Activated T-cell treated with anti-CD3 and anti-CD28 coated beads, Interleukin-2, amount 50 U/mL, for 72 hours (primary cell): ENCODE data around the gene BTBD19. TPM values are rescaled to one million over a fixed set of nuclear protein-coding genes. Genes with fewer than 3 reads are reported as not detected.
A peak's percentile ranks its signal among the peaks of the same experiment; 100 is the strongest.
"Not testable (repeated sequence)": the region's sequence is repeated elsewhere in the genome, so short reads cannot be mapped to it uniquely, and the experiment has no call there.

ENCODE experiments used
- ATAC-seq, 2 donors: fragments of 150-1000 bp; cut with Tn5 transposase; replicated peaks in 1 of 2; 2 replicates each; pipeline ENCODE4 v1.10.0; 2021; ENCODE audit warnings: moderate library complexity in 2 of 2, mild to moderate bottlenecking in 1 of 2
- DNase-seq, 2 donors: peaks; one replicate each; pipeline ENCODE4 v3.0.0; 2021 to 2022; ENCODE audit warnings: mixed read lengths in 1 of 2
- H3K27ac Mint-ChIP-seq: one replicate; pipeline ENCODE4 v1.8.0; 2022; ENCODE audit warnings: mild to moderate bottlenecking, moderate library complexity, mixed read lengths
- H3K27me3 Mint-ChIP-seq: one replicate; pipeline ENCODE4 v1.8.0; 2022; ENCODE audit warnings: low read depth, mixed read lengths
- H3K36me3 Mint-ChIP-seq, 2 donors: one replicate each; pipeline ENCODE4 v1.8.0; 2022; ENCODE audit warnings: mixed read lengths in 2 of 2, mild to moderate bottlenecking in 1 of 2; ENCODE audit not compliant: insufficient read depth in 2 of 2
- H3K4me1 Mint-ChIP-seq: one replicate; pipeline ENCODE4 v1.8.0; 2022; ENCODE audit warnings: low read depth, mixed read lengths
- H3K4me3 Mint-ChIP-seq, 2 donors: one replicate each; pipeline ENCODE4 v1.8.0; 2022; ENCODE audit warnings: mild to moderate bottlenecking in 2 of 2, mixed read lengths in 2 of 2, moderate library complexity in 2 of 2
- H3K9me3 Mint-ChIP-seq, 2 donors: one replicate each; pipeline ENCODE4 v1.8.0; 2022; ENCODE audit warnings: mixed read lengths in 2 of 2
- total RNA-seq, 2 donors: library from RNA; stranded (reverse); gene quantifications; one replicate each; pipeline ENCODE4 v1.2.3, GENCODE V29; 2022

Gene BTBD19, protein sequence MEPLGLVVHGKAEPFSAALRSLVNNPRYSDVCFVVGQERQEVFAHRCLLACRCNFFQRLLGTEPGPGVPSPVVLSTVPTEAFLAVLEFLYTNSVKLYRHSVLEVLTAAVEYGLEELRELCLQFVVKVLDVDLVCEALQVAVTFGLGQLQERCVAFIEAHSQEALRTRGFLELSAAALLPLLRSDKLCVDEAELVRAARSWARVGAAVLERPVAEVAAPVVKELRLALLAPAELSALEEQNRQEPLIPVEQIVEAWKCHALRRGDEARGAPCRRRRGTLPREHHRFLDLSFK
- total RNA-seq: 10 to 100 TPM in 1 of 2 donors, 1 to 10 TPM in 1; 9.4 to 16.8 TPM

DNA sequence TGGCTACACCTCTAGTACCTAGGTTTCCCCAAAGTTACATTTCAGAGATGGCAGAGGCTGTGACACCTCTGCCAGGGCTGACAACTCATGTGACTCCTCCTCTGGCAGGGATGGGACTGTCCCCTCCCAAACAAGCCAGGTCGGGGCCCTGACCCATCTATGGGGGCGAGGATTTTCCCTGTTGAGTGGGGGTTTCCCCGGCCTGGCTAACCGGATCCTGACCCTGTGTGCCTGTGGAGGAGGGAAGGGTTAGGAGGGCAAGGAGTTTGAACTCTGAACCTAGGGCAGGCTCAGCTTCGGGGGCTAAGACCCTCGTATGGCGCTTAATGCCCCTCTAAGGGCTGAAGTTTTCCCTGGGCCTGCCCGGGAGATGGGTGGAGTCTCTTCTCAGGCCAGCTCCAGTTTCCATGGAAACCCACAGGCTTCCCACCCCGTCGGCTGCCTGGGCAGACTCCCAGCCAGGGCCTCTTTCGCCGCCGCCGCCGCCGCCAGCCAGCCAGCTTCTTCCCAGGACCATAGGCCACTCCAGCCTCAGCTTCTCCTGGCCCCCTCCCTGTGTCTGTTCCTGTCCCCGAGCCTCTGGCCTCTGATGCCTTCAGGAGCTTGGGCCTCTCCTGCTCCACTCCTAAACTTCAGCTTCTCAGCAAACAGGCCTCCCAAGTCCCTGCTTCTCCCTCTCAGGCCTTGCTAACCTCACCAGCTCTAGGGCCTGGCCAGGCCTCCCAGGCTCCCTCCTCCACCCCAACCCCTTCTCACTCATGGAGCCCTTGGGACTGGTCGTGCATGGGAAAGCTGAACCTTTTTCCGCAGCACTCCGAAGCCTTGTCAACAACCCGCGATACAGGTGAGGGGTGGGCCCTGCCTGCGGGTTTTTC, at the start of gene BTBD19:
TSS of gene BTBD19 (plus strand) at position 461 of the 875 bp plus-strand sequence. CDS start at position 759, 298 bp downstream.
- H3K27me3 Mint-ChIP-seq: no peaks in the 10 kb centered on the region
- peaks cover 7 to 22% of the 10 kb centered on the region in 2 donors for H3K36me3 Mint-ChIP-seq
- no peaks in the 10 kb centered on the region for H3K9me3 Mint-ChIP-seq
- peak; percentile 40 to 45 for ATAC-seq
- peaks cover 88% of the 10 kb centered on the region for H3K4me1 Mint-ChIP-seq
- DNase-seq: peak; percentile 78 to 82
- H3K27ac Mint-ChIP-seq: peak within 1 kb of the TSS; percentile 95
- peak within 1 kb of the TSS; percentile 84 to 99 for H3K4me3 Mint-ChIP-seq

DNA sequence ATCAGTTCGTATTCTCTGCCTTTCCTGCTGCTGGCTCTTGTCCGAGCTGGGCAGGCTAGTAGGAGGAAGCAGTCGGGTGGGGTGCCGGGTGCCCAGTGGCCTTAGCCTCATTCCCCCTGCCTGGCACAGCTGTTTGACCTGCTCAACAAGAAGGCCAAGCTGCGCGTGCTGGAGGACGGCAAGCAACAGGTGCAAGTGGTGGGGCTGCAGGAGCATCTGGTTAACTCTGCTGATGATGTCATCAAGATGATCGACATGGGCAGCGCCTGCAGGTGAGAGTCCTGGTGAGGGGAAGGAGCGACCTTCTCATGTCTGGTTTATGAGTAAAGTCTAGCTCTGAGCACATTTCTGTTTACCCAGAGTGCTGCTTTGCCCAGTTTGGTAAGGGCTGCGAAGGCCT, 49.2 kb upstream of the BTBD19 start:
- ATAC-seq: no peak
- peaks cover 32 to 57% of the 10 kb centered on the region in 2 donors for H3K36me3 Mint-ChIP-seq
- no peaks in the 10 kb centered on the region for H3K27me3 Mint-ChIP-seq
- no peak overlapping the region for H3K4me3 Mint-ChIP-seq
- no peak overlapping the region for H3K27ac Mint-ChIP-seq
- no peak for DNase-seq
- no peaks in the 10 kb centered on the region for H3K4me1 Mint-ChIP-seq
- no peaks in the 10 kb centered on the region for H3K9me3 Mint-ChIP-seq

DNA sequence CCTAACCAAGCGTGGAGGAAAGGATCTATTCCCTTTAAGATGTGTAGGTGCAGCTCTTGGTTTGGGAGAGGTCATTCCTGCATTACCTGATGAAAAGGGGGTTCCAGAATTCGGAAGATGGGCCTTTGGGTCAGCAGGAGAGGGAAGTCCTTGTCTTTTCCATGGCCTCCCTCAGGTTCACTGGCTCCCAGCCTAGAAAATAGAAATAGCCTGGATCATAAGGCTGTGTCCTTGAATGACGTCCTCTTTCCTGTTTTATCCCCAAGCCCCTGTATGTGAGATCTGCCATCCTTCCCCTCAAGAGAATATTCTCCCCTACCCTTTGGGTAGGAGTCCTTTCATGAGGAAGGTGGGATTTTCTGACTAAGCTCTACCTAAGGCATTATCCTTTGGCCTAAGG, 47.4 kb upstream of the BTBD19 start:
- Mint-ChIP-seq H3K27me3 (no peaks in the 10 kb centered on the region), H3K9me3 (no peaks in the 10 kb centered on the region), H3K4me1 (no peaks in the 10 kb centered on the region), H3K4me3 (no peak overlapping the region), H3K27ac (no peak overlapping the region), H3K36me3 (peaks cover 29 to 59% of the 10 kb centered on the region in 2 donors)
- no peak for ATAC-seq
- no peak for DNase-seq

DNA sequence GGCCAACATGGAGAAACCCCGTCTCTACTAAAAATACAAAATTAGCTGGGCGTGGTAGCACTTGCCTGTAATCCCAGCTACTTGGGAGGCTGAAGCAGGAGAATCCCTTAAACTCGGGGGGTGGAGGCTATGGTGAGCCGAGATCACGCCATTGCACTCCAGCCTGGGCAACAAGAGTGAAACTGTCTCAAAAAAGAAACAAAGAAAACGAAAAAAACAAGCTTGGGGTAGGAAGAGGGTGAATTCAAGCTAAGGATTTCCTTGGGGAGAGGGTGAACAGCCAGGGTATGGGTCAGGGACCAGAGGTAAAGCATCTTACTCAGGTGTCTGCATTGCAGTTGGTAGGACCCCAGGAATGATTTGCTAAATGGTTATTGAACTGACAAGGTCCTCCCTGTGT, 41.9 kb upstream of the BTBD19 start:
- not testable (repeated sequence) for H3K4me1 Mint-ChIP-seq, H3K9me3 Mint-ChIP-seq, H3K27ac Mint-ChIP-seq, DNase-seq, H3K27me3 Mint-ChIP-seq, H3K4me3 Mint-ChIP-seq, ATAC-seq
- peaks cover 12 to 31% of the 10 kb centered on the region in 2 donors for H3K36me3 Mint-ChIP-seq

DNA sequence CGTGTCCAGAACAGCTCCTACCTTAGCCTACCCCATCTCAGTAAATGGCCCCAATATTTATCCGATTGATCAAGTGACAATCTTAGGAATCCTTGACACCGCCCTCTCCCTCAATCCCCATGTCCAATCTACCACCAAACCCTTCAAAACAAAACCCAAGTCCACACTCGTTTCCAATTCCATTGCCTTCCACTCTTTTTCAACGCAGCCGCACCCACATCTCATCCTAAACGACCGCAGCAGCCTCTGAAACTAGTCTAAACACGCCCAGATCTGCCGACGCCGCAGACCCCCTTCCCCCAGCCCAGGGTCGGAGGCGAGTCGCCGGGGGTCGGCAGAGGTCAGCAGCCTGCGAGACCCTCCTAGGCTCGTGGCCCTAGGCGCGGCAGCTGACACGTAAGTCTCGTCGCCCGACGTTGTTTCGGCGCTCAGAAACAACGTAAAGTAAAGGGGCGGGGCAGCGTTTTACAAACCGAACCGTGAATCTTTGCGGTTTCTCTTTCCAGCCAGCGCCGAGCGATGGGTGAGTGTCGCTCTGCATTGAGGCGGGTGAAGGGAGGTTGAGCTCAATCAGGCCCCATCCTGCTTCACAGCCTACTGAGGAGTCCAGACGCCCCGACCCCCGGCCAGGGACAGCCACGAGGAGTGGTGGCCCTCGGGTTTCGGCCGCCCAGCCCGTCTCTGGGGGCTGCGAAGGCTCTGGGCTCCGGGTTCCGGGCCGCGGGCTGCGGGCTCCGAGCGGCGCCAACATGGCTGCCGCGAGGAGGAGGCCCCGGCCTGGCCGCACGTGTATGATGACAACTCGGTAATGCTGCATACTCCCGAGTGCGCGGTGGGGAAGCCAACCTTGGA, 33.0 kb upstream of the BTBD19 start, which contains the start of gene RPS8:
TSS of gene RPS8 (plus strand) at position 463 of the 852 bp plus-strand sequence. CDS start at position 520, 57 bp downstream.
- peak within 1 kb of the TSS; percentile 98 for H3K27ac Mint-ChIP-seq
- ATAC-seq (peak; percentile 86 to 88), DNase-seq (peak; percentile 89 to 90)
- H3K4me3 Mint-ChIP-seq: peak within 1 kb of the TSS; percentile 92 to 97
- H3K27me3 Mint-ChIP-seq: no peaks in the 10 kb centered on the region
- H3K9me3 Mint-ChIP-seq: no peaks in the 10 kb centered on the region
- peaks cover 50% of the 10 kb centered on the region for H3K4me1 Mint-ChIP-seq
- peaks cover 29 to 45% of the 10 kb centered on the region in 2 donors for H3K36me3 Mint-ChIP-seq

DNA sequence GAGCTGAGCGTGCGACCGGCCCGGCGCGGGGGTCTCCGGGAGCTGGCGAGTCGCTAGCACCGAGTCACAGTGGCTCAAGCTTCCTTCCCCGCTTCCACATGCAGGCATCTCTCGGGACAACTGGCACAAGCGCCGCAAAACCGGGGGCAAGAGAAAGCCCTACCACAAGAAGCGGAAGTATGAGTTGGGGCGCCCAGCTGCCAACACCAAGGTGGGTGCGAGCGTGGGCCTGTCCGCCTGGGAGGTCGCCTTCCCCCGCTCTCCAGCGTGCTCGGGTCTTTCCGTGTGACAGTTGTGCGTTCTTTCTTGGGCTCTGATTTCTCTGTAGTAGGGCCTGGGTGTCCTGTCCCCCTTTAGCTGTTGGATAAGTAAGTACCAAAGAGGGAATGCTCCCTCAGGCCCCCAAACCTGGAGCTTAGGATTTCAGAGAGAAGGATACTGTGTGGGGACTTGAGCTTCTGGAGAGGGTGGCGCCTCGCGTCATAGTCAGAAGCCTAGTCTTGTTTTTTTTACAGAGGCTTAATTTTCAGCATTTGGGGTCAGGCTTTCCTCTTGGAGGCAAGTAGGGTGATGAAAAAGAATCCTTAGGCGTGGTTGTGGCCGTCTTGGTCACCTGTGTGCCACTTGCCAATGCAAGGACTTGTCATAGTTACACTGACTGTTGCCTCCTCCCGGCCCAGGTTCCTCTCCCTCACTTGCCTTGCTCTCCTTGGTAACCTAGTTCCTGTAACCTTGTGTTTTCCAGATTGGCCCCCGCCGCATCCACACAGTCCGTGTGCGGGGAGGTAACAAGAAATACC, 32.2 kb upstream of the BTBD19 start:
- no peaks in the 10 kb centered on the region for H3K27me3 Mint-ChIP-seq
- ATAC-seq: peak; percentile 12 to 26
- DNase-seq: peak; percentile 32 to 47
- H3K36me3 Mint-ChIP-seq: peaks cover 32 to 48% of the 10 kb centered on the region in 2 donors
- H3K4me1 Mint-ChIP-seq: peaks cover 50% of the 10 kb centered on the region
- peak overlapping the region; percentile 96 for H3K27ac Mint-ChIP-seq
- peak overlapping the region; percentile 92 to 97 for H3K4me3 Mint-ChIP-seq
- H3K9me3 Mint-ChIP-seq: no peaks in the 10 kb centered on the region

DNA sequence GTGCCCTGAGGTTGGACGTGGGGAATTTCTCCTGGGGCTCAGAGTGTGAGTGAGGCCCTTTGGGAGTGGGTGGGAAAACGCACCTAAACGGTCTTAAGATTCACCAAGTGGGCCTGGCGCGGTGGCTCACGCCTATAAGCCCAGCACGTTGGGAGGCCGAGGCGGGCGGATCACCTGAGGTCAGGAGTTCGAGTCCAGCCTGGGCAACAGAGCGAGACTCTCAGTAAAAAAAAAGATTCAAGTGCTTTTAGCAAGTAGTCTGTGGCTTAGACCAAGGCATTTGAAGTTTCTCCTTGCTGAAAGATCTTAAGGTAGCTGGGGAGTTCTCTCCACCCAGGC, 31.6 kb upstream of the BTBD19 start:
- H3K27ac Mint-ChIP-seq: peak overlapping the region; percentile 96
- no peaks in the 10 kb centered on the region for H3K9me3 Mint-ChIP-seq
- peaks cover 34 to 54% of the 10 kb centered on the region in 2 donors for H3K36me3 Mint-ChIP-seq
- ATAC-seq (no peak), DNase-seq (no peak)
- no peaks in the 10 kb centered on the region for H3K27me3 Mint-ChIP-seq
- peaks cover 50% of the 10 kb centered on the region for H3K4me1 Mint-ChIP-seq
- H3K4me3 Mint-ChIP-seq: peak overlapping the region; percentile 92 to 97

DNA sequence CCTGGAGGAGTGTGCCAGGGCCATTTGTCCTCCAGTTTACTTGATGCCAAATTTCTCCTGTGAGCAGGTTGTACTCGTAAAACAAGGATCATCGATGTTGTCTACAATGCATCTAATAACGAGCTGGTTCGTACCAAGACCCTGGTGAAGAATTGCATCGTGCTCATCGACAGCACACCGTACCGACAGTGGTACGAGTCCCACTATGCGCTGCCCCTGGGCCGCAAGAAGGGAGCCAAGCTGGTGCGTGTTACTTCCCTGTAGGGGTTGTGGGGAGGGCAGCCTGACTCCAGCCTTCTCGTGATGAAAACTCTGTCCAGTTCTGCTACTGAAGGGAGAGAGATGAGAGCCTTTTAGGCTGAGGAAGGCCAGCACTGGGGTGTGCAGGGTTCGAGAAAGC, 30.8 kb upstream of the BTBD19 start:
- H3K4me1 Mint-ChIP-seq: peaks cover 50% of the 10 kb centered on the region
- DNase-seq (no peak), ATAC-seq (no peak)
- peak overlapping the region; percentile 92 to 97 for H3K4me3 Mint-ChIP-seq
- H3K27me3 Mint-ChIP-seq: no peaks in the 10 kb centered on the region
- H3K27ac Mint-ChIP-seq: peak overlapping the region; percentile 81
- peaks cover 34 to 60% of the 10 kb centered on the region in 2 donors for H3K36me3 Mint-ChIP-seq
- no peaks in the 10 kb centered on the region for H3K9me3 Mint-ChIP-seq

DNA sequence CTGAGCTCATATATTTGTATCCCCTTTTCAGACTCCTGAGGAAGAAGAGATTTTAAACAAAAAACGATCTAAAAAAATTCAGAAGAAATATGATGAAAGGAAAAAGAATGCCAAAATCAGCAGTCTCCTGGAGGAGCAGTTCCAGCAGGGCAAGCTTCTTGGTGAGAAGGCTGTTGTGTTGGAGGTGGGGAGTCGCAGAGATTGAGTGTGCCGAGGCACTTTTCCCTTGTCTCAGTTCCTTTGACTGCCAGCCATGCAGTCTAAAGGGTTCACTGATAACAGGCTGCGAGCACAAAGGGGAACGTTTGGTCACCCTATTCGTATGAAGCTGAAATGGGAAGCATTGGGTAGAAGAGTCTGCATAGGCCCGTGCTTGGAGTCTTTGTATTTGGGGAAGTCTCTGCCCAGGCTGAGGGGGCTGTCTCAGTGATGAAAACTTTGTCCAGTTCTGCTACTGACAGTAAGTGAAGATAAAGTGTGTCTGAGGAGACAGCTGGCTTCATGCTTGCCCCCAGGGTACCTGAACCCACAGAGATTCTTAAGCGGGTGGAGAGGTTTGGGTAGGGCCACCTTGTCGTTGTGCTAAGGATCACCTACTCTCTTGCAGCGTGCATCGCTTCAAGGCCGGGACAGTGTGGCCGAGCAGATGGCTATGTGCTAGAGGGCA, 30.2 kb upstream of the BTBD19 start:
- Mint-ChIP-seq H3K4me1 (peaks cover 54% of the 10 kb centered on the region), H3K9me3 (no peaks in the 10 kb centered on the region), H3K4me3 (peak overlapping the region; percentile 92 to 97)

DNA sequence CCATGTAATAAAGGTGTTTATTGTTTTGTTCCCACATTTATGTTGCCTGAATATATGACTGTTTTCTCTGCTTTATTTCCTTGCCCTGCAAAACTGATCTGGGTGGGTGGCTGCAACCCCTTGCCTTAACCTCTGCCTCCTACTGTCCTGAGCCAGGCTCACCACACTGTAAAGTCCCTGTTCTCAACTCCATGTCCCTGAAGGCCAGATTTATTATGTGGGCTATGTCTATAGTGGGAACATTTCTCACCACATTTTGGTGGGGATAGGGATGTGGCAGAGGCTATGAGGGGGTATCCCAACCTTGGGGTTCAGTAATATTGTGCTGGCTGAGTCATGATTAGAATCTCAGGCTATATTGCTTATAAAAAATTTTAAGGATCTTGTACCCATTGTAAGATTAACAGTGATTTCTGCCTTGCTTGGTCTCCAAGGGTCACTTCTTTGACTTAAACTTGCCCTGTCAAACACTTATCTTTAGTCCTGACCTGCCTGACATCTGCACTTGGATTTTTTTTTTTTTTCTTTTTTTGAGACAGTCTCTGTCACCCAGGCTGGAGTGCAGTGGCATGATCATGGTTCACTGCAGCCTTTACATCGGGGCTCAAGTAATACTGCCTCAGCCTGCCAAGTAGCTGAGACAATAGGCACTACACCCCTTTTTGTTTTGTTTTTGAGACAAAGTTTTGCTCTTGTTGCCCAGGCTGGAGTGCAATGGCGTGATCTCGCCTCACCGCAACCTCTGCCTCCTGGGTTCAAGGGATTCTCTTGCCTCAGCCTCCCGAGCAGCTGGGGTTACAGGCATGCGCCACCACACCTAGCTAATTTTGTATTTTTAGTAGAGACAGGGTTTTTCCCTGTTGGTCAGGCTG, 29.4 kb upstream of the BTBD19 start:
- Mint-ChIP-seq H3K36me3 (peaks cover 33 to 58% of the 10 kb centered on the region in 2 donors), H3K9me3 (no peaks in the 10 kb centered on the region), H3K4me3 (peak overlapping the region; percentile 66 to 97), H3K27me3 (no peaks in the 10 kb centered on the region), H3K4me1 (peaks cover 59% of the 10 kb centered on the region), H3K27ac (peak overlapping the region; percentile 72)
- ATAC-seq (no peak), DNase-seq (no peak)

More for the DNA sequence above, 30.2 kb upstream of the BTBD19 start:
- H3K36me3 Mint-ChIP-seq: peaks cover 34 to 60% of the 10 kb centered on the region in 2 donors
- ATAC-seq (no peak), DNase-seq (no peak)
- H3K27me3 Mint-ChIP-seq: no peaks in the 10 kb centered on the region
- H3K27ac Mint-ChIP-seq: peak overlapping the region; percentile 81

DNA sequence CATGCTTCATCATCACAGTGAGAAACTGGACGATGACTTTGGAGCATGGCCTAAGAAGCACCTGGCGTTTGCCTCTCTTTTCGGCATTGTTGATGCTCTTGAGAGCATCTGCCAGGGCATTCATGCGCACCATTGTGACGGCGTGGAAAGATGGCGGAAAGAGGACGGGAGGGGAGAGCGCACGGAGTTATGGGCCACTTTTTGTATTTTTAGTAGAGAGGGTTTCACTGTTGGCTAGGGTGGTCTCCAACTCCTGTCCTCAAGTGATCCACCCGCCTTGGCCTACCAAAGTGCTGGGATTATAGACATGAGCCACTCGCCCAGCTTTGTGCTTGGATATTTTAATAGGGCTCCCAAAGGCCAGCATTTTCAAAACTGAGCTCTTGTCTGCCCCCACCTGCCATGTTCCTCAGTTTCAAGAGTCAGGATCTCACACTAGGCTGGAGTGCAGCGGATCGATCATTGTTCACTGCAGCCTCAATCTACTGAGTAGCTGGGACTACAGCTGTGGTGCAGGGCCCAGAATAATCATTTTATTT, 27.7 kb upstream of the BTBD19 start:
- no peaks in the 10 kb centered on the region for H3K27me3 Mint-ChIP-seq
- H3K4me3 Mint-ChIP-seq: no peak overlapping the region
- ATAC-seq (no peak), DNase-seq (no peak)
- no peak overlapping the region for H3K27ac Mint-ChIP-seq
- H3K36me3 Mint-ChIP-seq: peaks cover 28 to 52% of the 10 kb centered on the region in 2 donors
- peaks cover 61% of the 10 kb centered on the region for H3K4me1 Mint-ChIP-seq
- no peaks in the 10 kb centered on the region for H3K9me3 Mint-ChIP-seq
